ENCODE data around the gene B3GNT9.

B3GNT9 gene

DNA sequence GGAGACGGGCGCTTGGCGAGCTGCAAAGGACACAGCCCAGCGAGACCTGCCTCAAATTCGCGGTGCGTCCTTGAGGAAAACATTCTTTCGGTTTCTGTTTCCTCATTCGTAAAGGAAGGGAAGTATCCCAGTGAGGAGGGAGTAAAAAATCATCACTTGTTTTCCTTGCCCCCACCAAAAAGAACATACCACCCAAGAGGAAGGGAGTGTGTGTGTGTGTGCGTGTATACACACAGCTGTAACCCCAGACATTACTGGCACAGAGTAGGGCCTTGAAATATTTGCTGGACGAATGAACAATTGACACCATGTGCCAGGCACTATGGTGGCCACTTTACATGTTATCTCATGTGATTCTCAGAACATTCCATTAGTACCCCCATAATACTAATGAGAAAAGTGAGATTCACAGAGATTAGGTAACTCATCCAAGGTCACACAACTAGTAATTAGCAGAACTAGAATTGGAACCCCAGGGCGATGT, 34.9 kb upstream of the B3GNT9 start:
- no peak for DNase-seq (ENCODE audit: low read depth, low spot score)

DNA sequence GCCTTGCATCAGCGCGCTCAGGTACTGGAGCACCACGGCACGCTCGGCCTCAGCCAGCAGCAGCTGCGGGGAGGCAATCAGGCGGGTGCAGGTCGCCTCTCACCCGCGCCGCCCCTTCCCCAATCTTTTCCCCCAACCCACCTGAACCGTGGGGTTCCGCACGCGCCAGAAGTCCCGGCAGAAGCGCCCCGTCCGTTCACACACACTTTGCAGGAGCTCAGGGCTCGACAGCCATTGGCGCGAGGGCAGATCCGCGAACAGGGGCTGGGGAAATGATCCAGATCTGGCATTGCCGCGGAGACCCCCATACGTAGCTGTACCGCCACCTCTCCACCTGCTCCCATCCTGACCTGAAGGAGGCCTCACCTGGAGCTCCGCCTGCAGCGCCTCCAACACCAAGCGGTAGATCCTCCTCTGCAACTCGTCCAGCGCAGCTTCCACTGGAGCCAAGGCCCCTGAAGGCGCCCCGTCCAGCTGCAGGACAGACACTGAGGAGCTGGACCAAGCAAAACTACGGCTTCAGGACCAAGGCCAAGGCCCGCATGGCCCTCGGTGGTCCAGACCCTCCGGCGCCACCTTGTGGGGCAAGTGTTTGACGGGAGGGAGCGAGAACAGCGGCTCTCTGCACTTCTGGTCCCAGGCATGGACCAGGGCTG, 34.3 kb upstream of the B3GNT9 start:
- peak; percentile 97 for DNase-seq (ENCODE audit: low read depth, low spot score)

DNA sequence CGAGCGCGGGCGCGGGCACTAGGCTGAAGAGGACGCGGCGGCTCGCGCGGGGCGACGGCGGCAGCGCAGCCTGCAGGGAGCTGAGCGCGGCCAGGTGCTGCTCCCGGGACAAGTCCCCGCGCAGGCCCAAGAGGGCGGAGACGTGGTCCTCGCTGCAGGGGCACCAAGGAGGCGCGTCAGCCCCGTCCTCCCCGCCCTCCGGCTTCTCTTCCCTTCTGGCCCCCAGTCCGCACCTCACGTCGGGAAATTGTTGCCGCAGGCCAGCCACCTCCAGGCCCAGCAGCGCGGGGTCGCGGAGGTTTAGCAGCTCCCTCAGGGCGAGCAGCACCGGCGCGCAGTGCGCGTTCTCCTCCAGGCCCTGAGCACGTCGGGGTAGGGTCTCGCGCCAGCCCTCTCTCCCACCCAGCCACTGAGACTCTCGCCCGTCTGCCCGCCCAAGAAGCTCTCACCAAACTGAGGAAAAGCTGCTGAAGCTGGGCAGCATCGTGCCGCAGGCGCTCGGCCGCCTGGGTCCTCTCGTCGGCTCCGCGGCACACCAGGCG, 33.7 kb upstream of the B3GNT9 start:
- DNase-seq (ENCODE audit: low read depth, low spot score), result peak; percentile 62

DNA sequence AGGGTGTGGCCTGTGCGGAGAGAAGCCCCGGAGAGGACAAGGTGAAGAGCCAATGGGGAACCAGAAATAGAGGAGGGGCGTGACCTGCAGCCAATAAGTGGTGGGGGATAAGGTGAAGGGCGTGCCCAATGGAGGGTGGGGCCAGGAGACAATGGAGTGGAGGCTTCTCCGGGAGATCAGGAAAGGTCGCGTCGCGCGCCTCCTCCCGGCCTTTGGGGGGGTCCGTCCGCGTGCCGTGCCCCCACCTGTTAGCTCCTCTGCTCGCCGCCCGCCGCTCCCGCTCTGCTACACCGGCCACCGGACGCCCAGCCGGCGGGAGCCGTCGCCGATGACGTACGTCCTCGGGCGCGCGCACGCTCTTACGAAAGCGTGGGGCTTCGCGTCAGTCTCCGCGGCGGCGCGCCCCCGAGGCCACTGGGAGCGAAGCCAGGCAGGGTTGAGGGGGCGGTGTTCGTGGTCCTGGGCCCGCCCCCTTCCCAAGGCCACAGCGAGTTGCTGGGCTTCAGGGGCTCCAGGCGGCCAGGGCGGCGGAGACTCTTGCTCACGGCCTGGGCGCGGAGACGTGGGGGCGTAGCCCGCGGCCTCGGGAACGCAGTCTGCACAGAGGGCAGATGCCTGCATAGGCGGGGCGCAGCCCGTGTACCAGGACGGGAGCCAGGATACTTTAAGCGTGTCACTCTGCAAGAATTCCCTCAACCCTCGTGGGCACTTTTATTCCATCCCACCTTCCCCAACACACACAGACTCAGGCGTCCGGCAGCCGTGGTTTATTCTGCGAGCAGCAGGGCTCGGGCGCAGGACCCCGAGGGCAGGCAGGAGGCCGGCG, 33.0 kb upstream of the B3GNT9 start, which contains the start of gene MATCAP1:
Gene MATCAP1, minus strand, starts transcription at position 337 of the 826 bp plus-strand sequence. CDS start 3,353 bp downstream, outside the sequence.
- peak; percentile 98 for DNase-seq (ENCODE audit: low read depth, low spot score)

DNA sequence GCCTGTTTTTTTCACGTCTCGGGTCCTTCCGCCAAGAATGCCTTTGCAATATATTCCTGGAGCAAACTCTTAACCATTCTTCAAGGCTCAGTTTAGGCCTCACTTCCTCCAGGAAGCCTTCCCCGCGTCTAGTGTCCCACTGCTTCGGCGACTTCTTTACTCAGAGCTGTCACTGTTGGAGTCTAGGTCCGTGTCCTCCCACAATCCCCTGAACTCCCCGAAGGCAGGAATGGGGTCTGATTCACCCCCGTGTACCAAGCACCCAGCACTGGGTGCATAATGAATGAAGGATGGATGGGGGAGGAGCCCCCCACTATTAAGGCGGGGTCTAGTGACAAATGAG, 32.5 kb upstream of the B3GNT9 start:
- no peak for DNase-seq (ENCODE audit: low read depth, low spot score)

DNA sequence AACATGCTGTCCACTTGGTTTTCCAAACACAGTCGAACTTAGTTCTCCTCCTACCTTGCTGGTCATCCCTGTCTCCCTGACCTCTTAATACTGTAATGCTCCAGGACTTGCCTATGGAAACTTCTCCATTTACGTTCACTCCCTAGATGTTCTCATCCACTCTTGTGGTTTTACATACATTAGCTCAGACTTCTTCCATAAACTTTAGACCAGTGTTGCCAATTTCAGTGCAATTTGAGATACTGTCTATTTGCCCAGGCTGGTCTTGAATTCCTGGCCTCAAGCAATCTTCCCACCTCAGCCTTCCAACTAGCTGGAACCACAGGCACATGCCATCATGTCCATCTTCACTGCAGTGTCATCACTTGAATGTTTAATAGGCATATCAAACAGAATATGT, 31.5 kb upstream of the B3GNT9 start:
- DNase-seq (ENCODE audit: low read depth, low spot score), result no peak

DNA sequence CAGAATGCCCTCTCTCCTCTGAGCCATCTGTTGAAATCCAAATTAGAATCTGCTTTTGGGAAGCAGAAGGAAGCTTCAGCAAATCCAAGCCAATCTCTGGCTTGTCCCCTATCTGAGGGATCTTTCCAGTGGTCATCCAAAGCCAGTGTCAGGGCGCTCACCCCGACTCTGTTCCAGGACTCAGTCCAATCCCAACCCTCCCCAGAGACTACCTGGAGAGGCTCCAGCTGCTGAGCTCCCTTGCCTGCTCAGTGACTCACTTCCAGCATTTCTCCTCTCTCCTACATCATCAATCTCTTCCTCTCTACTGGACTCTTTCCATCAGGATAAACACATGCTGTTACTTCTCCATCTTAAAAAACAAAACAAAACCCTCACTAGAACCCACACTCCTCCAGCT, 30.5 kb upstream of the B3GNT9 start:
- DNase-seq (ENCODE audit: low read depth, low spot score), result peak; percentile 73

DNA sequence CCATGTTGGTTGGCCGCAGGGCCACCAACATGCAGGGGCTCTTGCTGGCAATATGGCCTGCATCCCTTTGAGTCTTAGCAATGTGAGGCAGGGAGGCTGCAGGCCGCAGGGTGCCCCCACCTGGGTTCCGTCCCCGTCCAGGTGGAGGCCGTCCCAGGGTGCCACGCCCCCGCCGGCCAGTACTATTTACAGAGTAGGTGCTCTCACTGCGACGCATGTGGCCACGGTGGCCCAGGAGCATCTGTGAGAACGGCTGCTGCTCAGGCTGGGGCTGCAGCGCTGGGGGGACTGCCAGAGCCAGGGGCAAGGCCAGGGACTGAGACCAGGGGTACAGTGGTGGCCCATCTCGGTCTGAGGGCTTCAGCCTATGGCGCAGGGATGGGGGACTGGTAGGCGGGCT, 29.4 kb upstream of the B3GNT9 start:
- DNase-seq (ENCODE audit: low read depth, low spot score), result no peak

DNA sequence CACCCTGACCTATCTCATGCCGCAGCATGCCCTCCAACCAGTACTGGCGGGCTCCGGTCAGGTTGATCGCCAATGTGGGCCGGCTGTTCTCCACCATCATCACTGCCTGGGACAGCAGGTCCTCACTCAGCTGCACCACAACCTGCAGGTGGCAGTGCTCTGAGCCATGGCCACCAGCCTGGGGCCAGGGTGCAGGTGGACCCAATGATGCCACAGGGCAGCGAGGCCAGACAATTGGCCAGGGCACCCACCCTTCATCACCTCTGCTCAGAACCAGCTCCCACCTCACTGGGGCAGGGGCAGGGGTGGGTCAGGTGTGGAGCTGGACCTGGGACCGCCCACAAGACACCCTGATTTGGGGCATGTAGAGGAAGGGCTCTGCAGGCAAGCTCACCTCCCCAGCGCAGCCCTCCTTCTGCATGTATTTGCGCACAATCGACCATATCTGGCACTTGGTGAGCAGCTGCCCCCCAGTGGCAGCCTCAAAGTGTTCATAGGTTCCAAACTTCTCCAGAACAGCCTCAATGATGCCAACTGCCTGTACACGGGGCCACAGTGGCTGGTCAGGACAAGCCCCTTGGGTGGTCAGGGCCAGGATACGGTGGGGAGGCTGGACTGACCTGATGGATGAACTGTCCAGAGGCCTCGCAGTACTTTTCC, 28.8 kb upstream of the B3GNT9 start:
- DNase-seq (ENCODE audit: low read depth, low spot score), result no peak

DNA sequence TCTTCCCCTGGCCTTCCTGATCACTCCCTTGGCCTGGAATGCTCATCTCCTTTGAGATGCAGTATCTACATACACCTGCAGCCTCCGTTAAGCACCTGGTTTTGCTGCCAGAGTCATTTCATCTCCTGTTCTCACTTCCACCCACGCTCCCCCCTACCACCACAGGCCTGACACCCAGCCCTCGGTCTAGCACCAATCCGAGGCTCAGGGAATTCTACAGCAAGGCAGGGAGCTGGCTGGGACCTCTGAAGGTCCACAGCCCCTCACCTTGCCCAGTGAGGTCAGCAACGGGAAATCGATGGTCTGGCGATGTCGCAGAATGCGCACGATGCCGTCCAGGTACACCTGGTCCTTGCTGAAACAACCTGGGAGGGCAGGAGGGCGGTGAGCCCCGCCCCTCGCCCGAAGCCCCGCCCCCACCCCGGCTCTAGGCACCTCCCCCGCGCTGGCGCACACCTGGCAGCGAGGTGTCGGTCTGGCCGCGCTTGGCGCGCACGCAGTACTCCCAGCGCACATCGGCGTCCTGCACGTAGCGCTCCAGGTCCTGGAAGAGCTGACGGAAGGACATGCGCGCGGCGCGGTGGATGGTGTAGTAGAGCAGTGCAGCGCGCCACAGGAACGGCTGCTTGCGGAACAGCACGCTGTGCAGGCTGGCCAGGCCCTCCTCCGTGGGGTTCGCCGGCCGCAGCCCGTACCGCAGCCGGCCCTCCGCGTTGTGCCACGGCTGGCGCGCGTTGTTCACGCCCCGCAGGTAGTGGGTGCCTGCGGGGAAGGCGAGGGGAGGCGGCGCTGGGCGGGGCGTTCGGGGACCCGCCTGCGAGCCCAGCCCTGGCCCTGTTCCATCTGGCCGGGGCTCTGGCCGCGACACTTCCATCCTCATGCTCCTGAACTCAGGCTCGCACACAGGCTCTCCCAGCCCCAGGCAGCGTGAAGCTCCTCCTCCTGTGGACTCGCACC, 27.2 kb upstream of the B3GNT9 start:
- DNase-seq (ENCODE audit: low read depth, low spot score), result peak; percentile 71

DNA sequence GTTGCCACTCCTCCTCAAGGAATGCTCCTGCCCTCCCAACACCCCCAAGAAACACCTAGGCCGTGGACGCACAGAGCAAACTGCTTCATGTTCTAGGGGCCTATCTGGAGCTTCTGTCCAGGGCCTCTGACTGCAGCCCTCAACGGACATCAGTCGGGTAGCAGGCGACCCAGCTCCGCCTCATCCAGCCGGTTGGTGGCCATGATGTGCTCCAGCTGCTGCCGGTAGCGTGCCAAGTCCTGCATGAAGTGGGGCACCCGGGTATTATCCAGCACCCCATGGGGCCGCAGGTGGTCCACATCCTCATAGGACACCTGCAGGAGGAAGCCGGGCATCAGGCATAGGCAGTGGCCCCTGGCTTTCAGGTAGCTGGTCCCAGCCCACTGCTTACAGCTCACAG, 25.9 kb upstream of the B3GNT9 start:
- no peak for DNase-seq (ENCODE audit: low read depth, low spot score)

DNA sequence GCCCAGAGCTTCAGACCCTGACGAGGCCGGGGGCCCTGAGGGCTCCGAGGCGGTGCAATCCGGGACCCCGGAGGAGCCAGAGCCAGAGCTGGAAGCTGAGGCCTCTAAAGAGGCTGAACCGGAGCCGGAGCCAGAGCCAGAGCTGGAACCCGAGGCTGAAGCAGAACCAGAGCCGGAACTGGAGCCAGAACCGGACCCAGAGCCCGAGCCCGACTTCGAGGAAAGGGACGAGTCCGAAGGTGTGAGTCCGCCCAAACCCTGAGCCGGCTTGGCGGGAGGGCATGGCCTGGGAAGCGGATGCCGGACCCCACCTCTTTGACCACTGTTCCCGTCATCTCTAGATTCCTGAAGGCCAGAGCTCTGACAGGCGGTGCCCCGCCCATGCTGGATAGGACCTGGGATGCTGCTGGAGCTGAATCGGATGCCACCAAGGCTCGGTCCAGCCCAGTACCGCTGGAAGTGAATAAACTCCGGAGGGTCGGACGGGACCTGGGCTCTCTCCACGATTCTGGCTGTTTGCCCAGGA, 24.0 kb upstream of the B3GNT9 start:
- DNase-seq (ENCODE audit: low read depth, low spot score), result no peak

DNA sequence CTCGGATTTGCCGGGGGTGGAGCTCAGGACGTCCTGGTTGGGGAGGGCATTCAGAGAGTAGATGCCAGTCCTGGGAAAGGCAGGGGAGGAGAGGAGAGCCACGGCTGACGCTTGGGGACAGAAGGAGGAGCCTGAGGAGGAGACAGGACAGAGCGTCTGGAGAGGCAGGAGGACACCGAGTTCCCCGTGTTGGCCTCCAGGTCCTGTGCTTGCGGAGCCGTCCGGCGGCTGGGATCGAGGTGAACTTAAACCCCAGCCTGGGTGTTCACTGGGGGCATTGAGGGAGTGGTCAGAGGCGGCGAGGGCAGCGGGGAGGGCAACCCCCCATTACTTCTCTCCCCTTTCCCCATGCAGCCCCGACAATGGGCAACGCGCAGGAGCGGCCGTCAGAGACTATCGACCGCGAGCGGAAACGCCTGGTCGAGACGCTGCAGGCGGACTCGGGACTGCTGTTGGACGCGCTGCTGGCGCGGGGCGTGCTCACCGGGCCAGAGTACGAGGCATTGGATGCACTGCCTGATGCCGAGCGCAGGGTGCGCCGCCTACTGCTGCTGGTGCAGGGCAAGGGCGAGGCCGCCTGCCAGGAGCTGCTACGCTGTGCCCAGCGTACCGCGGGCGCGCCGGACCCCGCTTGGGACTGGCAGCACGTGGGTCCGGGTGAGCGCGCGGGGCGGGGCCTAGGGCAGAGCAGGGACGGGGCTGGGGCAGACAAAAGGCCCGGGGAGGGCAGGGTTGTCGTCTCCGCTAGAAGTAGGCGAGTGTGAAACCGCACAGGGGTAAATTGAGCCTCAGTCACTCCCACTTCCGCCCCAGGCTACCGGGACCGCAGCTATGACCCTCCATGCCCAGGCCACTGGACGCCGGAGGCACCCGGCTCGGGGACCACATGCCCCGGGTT, 23.3 kb upstream of the B3GNT9 start:
- peak; percentile 93 for DNase-seq (ENCODE audit: low read depth, low spot score)

DNA sequence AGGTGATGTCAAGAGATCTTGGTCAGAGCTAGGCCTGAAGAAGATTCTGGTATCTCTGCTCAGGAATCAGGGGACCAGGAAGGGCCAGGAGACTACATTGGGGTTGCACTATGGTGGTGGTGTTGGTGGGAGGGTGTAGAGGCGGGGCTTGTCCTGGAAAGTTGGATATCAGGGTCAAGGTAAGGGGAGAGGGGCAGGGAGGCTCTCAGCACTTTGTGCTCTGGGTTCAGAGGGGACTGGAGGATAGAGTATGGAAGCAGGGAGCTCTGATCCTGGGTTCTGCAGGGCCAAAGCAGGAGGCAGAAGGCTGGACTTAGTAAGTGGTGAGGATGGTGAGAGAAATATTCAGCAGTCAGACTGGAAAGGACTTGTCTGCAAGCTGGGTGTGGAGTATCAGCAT, 22.5 kb upstream of the B3GNT9 start:
- DNase-seq (ENCODE audit: low read depth, low spot score), result no peak

DNA sequence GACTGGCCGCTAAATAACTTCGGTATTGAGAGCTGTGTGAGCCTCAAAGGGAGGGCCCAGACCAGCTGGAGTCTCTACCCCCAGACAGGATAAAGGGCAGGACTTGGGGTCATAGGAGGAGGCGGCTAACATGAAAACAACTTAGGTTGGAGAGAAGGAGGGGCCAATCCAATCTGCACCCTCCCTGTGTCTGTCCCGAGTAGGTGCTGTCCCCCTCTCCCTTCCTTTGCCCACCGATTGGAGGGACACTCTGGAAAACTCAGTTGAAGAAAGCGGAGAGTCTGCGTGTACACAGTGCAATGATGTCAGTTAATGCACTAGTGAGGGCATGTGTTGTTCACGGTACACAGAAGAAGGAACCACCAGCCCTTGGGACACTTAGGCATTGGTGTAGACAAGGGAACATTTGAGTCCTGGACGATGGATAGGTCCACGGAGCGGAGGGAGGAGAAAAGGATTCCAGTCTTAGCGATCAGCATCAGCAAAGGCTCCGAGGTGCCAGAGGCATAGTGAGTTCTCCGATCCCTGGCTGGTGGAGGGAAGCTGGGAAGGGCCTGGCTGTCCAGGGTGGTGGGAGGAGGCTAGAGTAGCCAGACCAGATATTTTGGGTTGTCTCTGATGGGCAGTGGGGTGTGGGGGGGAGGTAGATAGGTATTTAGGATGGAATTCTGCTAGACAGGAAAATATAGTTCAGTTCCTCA, 20.3 kb upstream of the B3GNT9 start:
- peak; percentile 40 for DNase-seq (ENCODE audit: low read depth, low spot score)

DNA sequence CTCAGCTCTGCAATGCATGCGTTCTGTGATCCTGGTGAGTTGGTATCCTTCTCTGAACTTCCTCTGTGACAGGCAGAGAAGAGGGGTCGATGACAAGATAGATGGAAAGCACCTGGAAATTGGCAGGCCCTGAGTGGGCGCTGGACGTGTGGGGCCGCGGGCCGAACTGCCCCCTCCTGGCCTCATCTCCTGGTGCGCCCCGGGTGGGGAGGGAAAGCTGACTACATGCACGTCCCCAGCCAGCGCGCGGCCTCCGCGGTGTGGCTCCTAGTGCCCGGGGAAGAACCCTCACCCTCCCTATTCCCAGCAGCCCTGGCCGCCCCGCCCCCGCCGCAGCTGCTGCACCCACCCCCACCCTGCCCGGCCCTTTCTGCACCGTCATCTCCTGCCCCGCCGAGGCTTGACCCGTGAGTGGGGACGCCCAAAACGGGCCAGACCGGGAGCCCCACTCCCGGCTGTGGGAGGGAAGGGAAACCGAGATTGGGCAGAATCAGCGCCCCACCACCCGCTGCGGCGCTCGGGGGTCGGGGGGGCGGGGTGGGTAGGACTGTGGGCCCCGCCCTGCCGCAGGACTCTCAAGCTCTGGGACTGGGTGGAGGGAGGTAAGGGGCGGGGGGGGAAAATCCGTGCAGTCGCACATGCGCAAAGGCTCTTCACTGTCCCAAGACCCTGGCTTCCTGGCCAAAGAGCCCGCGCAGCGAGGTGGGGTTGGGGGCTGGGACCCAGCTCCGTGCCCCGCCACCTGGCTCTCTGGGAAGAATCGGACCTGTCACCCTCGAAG, 19.6 kb upstream of the B3GNT9 start, which contains the start of gene NOL3:
Gene NOL3, plus strand, starts transcription at position 371 of the 781 bp plus-strand sequence.
- peak; percentile 89 for DNase-seq (ENCODE audit: low read depth, low spot score)

DNA sequence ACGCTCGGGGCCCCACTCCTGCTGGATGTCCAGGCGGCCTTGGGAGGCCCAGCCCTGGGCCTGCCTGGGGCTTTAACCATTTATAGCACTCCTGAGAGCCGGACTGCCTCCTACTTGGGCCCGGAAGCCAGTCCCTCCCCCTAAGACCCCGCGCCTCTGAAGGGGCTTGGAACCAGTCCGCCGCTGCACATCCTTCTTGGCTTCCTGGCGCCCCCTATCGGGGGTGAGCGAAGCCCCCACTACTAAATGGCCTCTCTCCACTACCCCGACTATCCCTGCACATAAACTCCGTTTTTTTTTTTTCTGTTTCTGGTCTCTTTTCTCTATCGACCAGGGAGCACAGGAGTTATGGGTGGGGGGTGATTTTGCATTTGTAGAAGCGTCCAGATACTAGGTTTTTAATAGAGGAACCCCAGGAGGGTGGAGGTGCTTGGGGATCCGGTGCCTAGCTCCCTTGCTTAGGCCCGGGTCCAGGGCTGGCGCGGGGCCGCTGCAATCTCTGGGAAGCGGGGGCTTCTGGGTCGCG, 18.9 kb upstream of the B3GNT9 start:
- peak; percentile 55 for DNase-seq (ENCODE audit: low read depth, low spot score)

DNA sequence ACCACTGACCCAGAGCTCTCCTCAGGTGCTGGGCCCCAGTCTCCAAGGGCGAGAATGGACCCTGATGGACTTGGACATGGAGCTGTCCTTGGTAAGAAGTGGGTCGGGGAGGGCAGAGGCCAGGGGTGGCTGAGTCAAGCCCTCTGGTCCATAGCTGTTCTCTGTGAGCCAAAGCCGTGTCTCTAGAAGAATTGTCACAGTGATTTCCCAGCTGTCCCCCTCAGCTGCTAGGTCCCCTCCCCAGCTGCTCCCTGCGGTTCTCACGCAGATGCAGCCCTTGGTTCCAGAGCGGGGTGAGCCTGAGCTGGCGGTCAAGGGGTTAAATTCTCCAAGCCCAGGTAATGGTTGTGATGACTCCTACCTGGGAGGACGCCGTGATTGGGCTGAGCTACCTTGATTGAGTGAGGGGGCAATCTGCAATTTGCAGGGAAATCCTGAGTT, 18.2 kb upstream of the B3GNT9 start:
- DNase-seq (ENCODE audit: low read depth, low spot score), result no peak
